ENCODE data around the gene ONECUT1. TPM values are rescaled to one million over a fixed set of nuclear protein-coding genes. Genes with fewer than 3 reads are reported as not detected.

Gene ONECUT1
- total and polyA plus RNA-seq, 9 donors = 0.28 TPM; not detected in 8

GRCh38 chr15:52801748-52802085 lies 11.6 kb upstream of the ONECUT1 start:
- no peaks in the 10 kb centered on the region for H3K36me3 ChIP-seq
- H3K4me3 ChIP-seq = no peak overlapping the region
- WGBS, 3 donors = 28 to 31% (median 28%) methylated on average over 14 of the region's 14 CpGs
- peaks cover 7% of the 10 kb centered on the region for H3K4me1 ChIP-seq (ENCODE audit: insufficient read depth)
- H3K9me3 ChIP-seq = no peaks in the 10 kb centered on the region
- H3K27ac ChIP-seq = no peak overlapping the region
- TF ChIP-seq, protein P1, sequence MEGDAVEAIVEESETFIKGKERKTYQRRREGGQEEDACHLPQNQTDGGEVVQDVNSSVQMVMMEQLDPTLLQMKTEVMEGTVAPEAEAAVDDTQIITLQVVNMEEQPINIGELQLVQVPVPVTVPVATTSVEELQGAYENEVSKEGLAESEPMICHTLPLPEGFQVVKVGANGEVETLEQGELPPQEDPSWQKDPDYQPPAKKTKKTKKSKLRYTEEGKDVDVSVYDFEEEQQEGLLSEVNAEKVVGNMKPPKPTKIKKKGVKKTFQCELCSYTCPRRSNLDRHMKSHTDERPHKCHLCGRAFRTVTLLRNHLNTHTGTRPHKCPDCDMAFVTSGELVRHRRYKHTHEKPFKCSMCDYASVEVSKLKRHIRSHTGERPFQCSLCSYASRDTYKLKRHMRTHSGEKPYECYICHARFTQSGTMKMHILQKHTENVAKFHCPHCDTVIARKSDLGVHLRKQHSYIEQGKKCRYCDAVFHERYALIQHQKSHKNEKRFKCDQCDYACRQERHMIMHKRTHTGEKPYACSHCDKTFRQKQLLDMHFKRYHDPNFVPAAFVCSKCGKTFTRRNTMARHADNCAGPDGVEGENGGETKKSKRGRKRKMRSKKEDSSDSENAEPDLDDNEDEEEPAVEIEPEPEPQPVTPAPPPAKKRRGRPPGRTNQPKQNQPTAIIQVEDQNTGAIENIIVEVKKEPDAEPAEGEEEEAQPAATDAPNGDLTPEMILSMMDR (IDR thresholded peaks at IDR 0.05) = no peak
- TF ChIP-seq EP300 (IDR thresholded peaks at IDR 0.05) = no peak
- no peak for TF ChIP-seq POLR2A (IDR thresholded peaks at IDR 0.05)
- DNase-seq = no peak
- H3K27me3 ChIP-seq = no peaks in the 10 kb centered on the region
- intact Hi-C loops (cut with DNase I) = no loop called here

DNA sequence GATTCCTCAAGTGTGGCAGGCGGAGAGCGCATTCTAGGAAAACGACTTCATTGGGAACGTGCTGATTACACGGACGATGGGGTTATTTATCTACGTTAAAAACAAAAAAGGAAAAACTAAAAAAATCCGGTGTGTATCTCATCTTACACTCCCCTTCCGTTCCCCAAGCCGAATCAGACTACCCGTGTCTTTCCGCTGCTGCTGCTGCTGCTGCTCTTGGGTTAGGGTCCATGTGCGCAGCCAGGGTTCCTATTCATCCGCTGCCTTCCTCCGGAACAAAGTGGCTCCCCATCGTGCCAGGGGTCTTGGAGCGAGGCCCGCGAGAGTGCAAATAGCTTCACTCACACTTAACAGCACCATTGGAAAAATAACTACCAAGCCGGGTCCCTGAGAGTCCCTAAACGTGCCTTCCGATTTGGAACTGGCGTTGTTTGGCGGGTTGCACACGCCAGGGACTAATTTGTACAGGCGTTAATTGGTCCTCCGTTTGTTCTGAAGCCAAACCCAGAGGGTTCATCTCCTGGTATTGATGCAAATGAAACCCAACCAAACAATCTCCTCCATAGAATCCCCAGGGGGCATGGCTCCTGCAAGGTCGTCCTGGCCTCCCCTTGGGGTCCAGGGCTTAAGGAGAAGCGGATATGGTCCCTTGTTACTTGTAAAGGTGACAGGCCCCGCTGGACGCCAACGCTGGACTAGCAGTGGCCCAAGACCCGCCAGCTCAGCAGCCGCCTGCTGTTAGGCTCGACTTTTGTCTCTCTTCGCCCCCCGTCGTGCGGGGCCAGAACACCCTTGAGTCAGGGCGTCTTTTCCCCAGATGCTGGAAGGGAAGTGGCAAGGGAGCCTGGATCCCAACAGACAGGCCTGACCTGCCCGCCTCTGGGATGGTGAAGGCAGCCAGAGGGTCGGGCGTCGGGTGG lies 11.0 kb upstream of the ONECUT1 start:
- 9 to 20% (median 9%) methylated on average over 44 of the region's 44 CpGs for WGBS, 3 donors
- no peaks in the 10 kb centered on the region for H3K27me3 ChIP-seq
- no peak overlapping the region for H3K4me3 ChIP-seq
- intact Hi-C loops (cut with DNase I) = no loop called here
- no peaks in the 10 kb centered on the region for H3K9me3 ChIP-seq
- H3K36me3 ChIP-seq = no peaks in the 10 kb centered on the region
- peaks cover 7% of the 10 kb centered on the region for H3K4me1 ChIP-seq (ENCODE audit: insufficient read depth)
- no peak for TF ChIP-seq EP300 (IDR thresholded peaks at IDR 0.05)
- TF ChIP-seq, protein P1 (IDR thresholded peaks at IDR 0.05) = no peak
- TF ChIP-seq POLR2A (IDR thresholded peaks at IDR 0.05) = no peak
- no peak for DNase-seq
- no peak overlapping the region for H3K27ac ChIP-seq

- H3K4me3 ChIP-seq = no peak overlapping the region
- TF ChIP-seq POLR2A (IDR thresholded peaks at IDR 0.05) (no peak), EP300 (IDR thresholded peaks at IDR 0.05) (no peak)
- TF ChIP-seq, protein P1 (IDR thresholded peaks at IDR 0.05) = no peak
- no peaks in the 10 kb centered on the region for H3K36me3 ChIP-seq
- H3K4me1 ChIP-seq (ENCODE audit: insufficient read depth) = no peaks in the 10 kb centered on the region
- 18 to 21% (median 18%) methylated on average over 9 of the region's 9 CpGs for WGBS, 3 donors
- peaks cover 0 to 5% of the 10 kb centered on the region in 2 donors for H3K9me3 ChIP-seq
- no peak overlapping the region for H3K27ac ChIP-seq
- no peak for DNase-seq
- no peaks in the 10 kb centered on the region for H3K27me3 ChIP-seq
- intact Hi-C loops (cut with DNase I) = no loop called here
Measured at GRCh38 chr15:52799145-52799811, 9.1 kb upstream of the ONECUT1 start.

DNA sequence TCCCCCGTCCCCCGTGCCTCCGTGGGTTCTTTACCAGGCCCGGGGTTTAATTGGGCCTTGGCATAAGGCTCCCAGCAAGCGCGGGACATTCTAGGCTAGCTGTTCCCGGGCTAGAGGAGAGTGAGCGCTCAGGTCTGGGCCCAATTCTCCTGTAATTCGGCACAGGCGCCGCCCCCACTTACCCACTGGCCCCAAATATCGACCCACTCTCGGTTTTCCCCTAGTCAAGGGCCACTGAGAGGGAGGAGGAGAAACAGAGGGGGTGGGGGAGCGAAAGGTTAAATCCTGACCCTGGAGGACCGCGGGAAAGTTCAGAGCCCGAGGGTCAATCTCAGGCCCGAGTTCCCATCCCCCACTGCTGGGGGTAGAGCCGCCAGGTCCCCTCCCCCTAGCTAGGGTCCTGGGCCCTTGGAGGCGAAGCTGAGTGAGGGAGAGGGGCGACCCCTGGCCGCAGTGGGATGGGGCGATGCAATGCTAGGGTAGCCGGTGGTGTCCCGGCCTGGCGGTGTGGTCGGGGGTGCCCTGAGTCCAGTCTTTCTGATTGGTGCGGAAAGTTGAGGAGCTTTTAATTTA lies 8.5 kb upstream of the ONECUT1 start:
- Histone ChIP-seq H3K4me1 (ENCODE audit: insufficient read depth) (no peaks in the 10 kb centered on the region), H3K27ac (no peak overlapping the region), H3K36me3 (no peaks in the 10 kb centered on the region), H3K4me3 (no peak overlapping the region), H3K9me3 (peaks cover 0 to 5% of the 10 kb centered on the region in 2 donors), H3K27me3 (no peaks in the 10 kb centered on the region)
- DNase-seq = no peak
- 5 to 9% (median 7%) methylated on average over 26 to 28 of the region's 28 CpGs for WGBS, 3 donors
- TF ChIP-seq EP300 (IDR thresholded peaks at IDR 0.05) (no peak), POLR2A (IDR thresholded peaks at IDR 0.05) (no peak)
- TF ChIP-seq, protein P1 (IDR thresholded peaks at IDR 0.05) = no peak
- intact Hi-C loops (cut with DNase I) = no loop called here

Measured in ovary (tissue), 9 donors.